ENCODE results near the gene SUFU.

DNA sequence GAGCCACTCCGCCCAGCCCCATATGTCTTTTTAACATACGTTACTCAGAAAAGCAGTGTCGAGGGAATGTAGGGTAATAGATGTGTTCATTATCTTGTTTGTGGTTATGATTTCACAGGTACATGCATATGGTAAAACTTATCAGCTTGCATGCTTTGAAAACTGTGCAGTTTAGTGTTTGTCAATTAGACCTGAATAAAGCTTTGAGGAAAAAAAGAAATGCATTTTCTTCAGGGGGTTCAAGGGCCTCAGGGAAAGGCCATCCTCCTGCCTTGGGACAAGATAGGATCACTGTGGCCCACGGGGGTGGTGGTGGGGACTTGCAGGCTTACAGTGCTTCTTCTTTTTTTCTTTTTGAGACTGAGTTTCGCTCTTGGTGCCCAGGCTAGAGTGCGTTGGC lies 36.5 kb upstream of the SUFU start:
- TF ChIP-seq CTCF (IDR thresholded peaks at IDR 0.05): no peak
- TF ChIP-seq POLR2A (IDR thresholded peaks at IDR 0.05): no peak

All from Peyer's patch (tissue), 4 donors.